ENCODE measurements around the gene TGFB2. TPM values are rescaled to one million over a fixed set of nuclear protein-coding genes. Genes with fewer than 3 reads are reported as not detected.

Gene TGFB2
- total and polyA plus RNA-seq, 2 donors (not counting 3 experiments of a cell fraction or from before 2014, with no cell fraction given), result 21.2 to 43.5 TPM

DNA sequence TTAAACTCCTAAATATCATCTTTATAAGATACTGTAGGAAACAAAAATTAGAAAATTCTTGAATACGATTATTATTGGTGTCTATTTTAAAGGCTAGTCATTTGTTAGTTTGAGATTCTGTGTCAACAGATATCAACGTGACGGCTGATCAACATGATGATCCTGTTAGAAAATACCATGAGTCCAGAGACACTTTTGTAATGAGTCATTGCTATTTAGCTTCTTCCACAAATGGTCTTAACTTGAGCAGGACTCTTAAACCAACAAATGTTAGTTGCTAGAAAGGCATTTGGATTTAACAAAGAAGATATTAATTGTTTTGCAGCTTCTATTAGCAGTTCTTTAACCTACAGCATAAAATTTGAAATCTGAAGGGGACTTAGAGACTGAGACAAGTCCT lies 131.2 kb downstream of the TGFB2 start:
- no TSS peak for BruUV-seq (replicated peaks)
- Histone ChIP-seq H3K9ac (replicated peaks; ENCODE audit: extremely low read depth, insufficient read depth, low read length) (no peak overlapping the region), H3K27me3 (ENCODE audit: control insufficient read depth in 2 of 2, insufficient read depth in 2 of 2, low read length in 2 of 2) (no peaks in the 10 kb centered on the region), H3K9me3 (replicated peaks; ENCODE audit: control insufficient read depth, insufficient read depth, low read length) (no peaks in the 10 kb centered on the region), H3K79me2 (ENCODE audit: control insufficient read depth, insufficient read depth, low read length) (no peaks in the 10 kb centered on the region), H3K9me1 (replicated peaks; ENCODE audit: control insufficient read depth, extremely low read depth, insufficient read depth, low read length) (no peaks in the 10 kb centered on the region), H2AFZ (ENCODE audit: low read depth, low read length) (no peak overlapping the region), H3K4me2 (ENCODE audit: insufficient read depth, low read length) (no peak overlapping the region), H3K4me3 (replicated peaks in 1 of 3; ENCODE audit: insufficient read depth in 1 of 3, low read depth in 1 of 3, low read length in 3 of 3) (no peak overlapping the region), H4K20me1 (replicated peaks; ENCODE audit: control insufficient read depth, extremely low read depth, insufficient read depth, low read length) (no peaks in the 10 kb centered on the region), H3K36me3 (ENCODE audit: control insufficient read depth in 2 of 2, extremely low read depth in 1 of 2, insufficient read depth in 2 of 2, low read length in 2 of 2) (no peaks in the 10 kb centered on the region), H3K4me1 (ENCODE audit: control insufficient read depth, extremely low read depth, insufficient read depth, low read length) (peaks cover 47% of the 10 kb centered on the region), H3K27ac (ENCODE audit: insufficient read depth, low read depth, low read length) (peak overlapping the region; percentile 22)
- dilution Hi-C loops (cut with MboI; ENCODE audit: extremely low pct_ligation_motif_present, low sequenced_read_pairs), result no loop called here
- intact Hi-C loops (cut with micrococcal nuclease), result no loop called here
- TF ChIP-seq FOS (IDR thresholded peaks at IDR 0.05; ENCODE audit: borderline replicate concordance, insufficient read depth, low read length) (peak; percentile 70), JUN (IDR thresholded peaks at IDR 0.05; ENCODE audit: borderline replicate concordance, insufficient read depth, insufficient read length, low read depth) (peak; percentile 50)
- TF ChIP-seq, protein P1, sequence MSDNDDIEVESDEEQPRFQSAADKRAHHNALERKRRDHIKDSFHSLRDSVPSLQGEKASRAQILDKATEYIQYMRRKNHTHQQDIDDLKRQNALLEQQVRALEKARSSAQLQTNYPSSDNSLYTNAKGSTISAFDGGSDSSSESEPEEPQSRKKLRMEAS (IDR thresholded peaks at IDR 0.05; ENCODE audit: insufficient read depth, insufficient read length), result no peak
- FAIRE-seq (peak; percentile 55), DNase-seq (ENCODE audit: low read depth, low spot score) (peak; percentile 65)
- POLR2A ChIA-PET, result no interaction called here
- CTCF ChIA-PET, result interaction anchor here (1.4 to 1.7 kb wide), 2 partner anchors 137 to 590 kb away, joined by 3 to 4 read pairs; no protein-coding TSS in a partner anchor

DNA sequence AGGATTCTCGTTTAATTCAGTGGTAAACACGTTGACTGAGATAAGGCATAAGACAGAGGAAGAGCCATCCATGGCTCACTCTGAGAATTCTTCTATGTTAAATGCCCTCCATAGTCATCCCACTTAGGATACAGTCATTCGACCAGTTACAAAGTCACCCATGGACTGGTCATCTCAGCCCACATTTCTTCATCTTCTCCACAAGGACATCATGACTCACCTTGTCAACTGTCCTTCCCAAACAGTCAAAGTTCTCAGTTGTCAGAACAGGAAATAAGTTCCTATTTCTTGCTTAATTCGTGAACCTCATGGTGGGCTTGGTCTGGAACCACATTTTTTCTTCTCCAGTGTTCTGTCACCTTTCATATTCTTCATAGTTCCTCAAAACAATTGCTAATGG lies 133.2 kb downstream of the TGFB2 start:
- CTCF ChIA-PET, result no interaction called here
- Histone ChIP-seq H3K27me3 (ENCODE audit: control insufficient read depth in 2 of 2, insufficient read depth in 2 of 2, low read length in 2 of 2) (no peaks in the 10 kb centered on the region), H3K9me3 (replicated peaks; ENCODE audit: control insufficient read depth, insufficient read depth, low read length) (no peaks in the 10 kb centered on the region), H3K4me3 (replicated peaks in 1 of 3; ENCODE audit: insufficient read depth in 1 of 3, low read depth in 1 of 3, low read length in 3 of 3) (no peak overlapping the region), H3K4me1 (ENCODE audit: control insufficient read depth, extremely low read depth, insufficient read depth, low read length) (peaks cover 44% of the 10 kb centered on the region), H3K4me2 (ENCODE audit: insufficient read depth, low read length) (no peak overlapping the region), H3K9ac (replicated peaks; ENCODE audit: extremely low read depth, insufficient read depth, low read length) (no peak overlapping the region), H4K20me1 (replicated peaks; ENCODE audit: control insufficient read depth, extremely low read depth, insufficient read depth, low read length) (no peaks in the 10 kb centered on the region), H2AFZ (ENCODE audit: low read depth, low read length) (no peak overlapping the region), H3K79me2 (ENCODE audit: control insufficient read depth, insufficient read depth, low read length) (no peaks in the 10 kb centered on the region), H3K27ac (ENCODE audit: insufficient read depth, low read depth, low read length) (no peak overlapping the region), H3K9me1 (replicated peaks; ENCODE audit: control insufficient read depth, extremely low read depth, insufficient read depth, low read length) (no peaks in the 10 kb centered on the region), H3K36me3 (ENCODE audit: control insufficient read depth in 2 of 2, extremely low read depth in 1 of 2, insufficient read depth in 2 of 2, low read length in 2 of 2) (no peaks in the 10 kb centered on the region)
- intact Hi-C loops (cut with micrococcal nuclease), result no loop called here
- DNase-seq (ENCODE audit: low read depth, low spot score) (no peak), FAIRE-seq (no peak)
- TF ChIP-seq, protein P1 (IDR thresholded peaks at IDR 0.05; ENCODE audit: insufficient read depth, insufficient read length), result no peak
- TF ChIP-seq EZH2 (IDR thresholded peaks at IDR 0.05; ENCODE audit: borderline replicate concordance, low read depth, low read length, severe bottlenecking), result no peak
- TF ChIP-seq MYC (IDR thresholded peaks at IDR 0.05; ENCODE audit: low read depth, low read length), result no peak
- TF ChIP-seq FOS (IDR thresholded peaks at IDR 0.05; ENCODE audit: borderline replicate concordance, insufficient read depth, low read length), result no peak
- TF ChIP-seq, protein P2, sequence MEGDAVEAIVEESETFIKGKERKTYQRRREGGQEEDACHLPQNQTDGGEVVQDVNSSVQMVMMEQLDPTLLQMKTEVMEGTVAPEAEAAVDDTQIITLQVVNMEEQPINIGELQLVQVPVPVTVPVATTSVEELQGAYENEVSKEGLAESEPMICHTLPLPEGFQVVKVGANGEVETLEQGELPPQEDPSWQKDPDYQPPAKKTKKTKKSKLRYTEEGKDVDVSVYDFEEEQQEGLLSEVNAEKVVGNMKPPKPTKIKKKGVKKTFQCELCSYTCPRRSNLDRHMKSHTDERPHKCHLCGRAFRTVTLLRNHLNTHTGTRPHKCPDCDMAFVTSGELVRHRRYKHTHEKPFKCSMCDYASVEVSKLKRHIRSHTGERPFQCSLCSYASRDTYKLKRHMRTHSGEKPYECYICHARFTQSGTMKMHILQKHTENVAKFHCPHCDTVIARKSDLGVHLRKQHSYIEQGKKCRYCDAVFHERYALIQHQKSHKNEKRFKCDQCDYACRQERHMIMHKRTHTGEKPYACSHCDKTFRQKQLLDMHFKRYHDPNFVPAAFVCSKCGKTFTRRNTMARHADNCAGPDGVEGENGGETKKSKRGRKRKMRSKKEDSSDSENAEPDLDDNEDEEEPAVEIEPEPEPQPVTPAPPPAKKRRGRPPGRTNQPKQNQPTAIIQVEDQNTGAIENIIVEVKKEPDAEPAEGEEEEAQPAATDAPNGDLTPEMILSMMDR (IDR thresholded peaks at IDR 0.05; ENCODE audit: extremely low read depth in 1 of 2, insufficient read depth in 1 of 2, low read depth in 1 of 2, low read length in 2 of 2), result no peak
- TF ChIP-seq JUN (IDR thresholded peaks at IDR 0.05; ENCODE audit: borderline replicate concordance, insufficient read depth, insufficient read length, low read depth), result no peak
- no peak for TF ChIP-seq POLR2AphosphoS5 (IDR thresholded peaks at IDR 0.05; ENCODE audit: insufficient read depth, low read depth, low read length)
- TF ChIP-seq GATA2 (IDR thresholded peaks at IDR 0.05; ENCODE audit: insufficient read depth, insufficient read length, low read depth, low read length), result no peak
- TF ChIP-seq POLR2A (IDR thresholded peaks at IDR 0.05; ENCODE audit: low read depth, low read length), result no peak
- no TSS peak for BruUV-seq (replicated peaks)
- dilution Hi-C loops (cut with MboI; ENCODE audit: extremely low pct_ligation_motif_present, low sequenced_read_pairs), result no loop called here
- POLR2A ChIA-PET, result no interaction called here
